SK-N-SH treated with all-trans-retinoic acid at 6 μM for 48 hours (cell line): Measurements from ENCODE around the gene LTBP1.

Experiments used
- ARNTL ChIP-seq: fragments of 450-650 bp; formaldehyde crosslinking; IDR thresholded peaks from 2 replicates; pipeline ENCODE4 v1.5.0; 2020; ENCODE audit warnings: low read depth, mild to moderate bottlenecking, moderate library complexity, borderline replicate concordance
- BACH2 ChIP-seq: fragments of 250-450 bp; sonication (Bioruptor Pico); IDR thresholded peaks from 2 replicates; pipeline ENCODE4 v1.9.0; 2021; ENCODE audit warnings: mild to moderate bottlenecking, borderline replicate concordance

DNA sequence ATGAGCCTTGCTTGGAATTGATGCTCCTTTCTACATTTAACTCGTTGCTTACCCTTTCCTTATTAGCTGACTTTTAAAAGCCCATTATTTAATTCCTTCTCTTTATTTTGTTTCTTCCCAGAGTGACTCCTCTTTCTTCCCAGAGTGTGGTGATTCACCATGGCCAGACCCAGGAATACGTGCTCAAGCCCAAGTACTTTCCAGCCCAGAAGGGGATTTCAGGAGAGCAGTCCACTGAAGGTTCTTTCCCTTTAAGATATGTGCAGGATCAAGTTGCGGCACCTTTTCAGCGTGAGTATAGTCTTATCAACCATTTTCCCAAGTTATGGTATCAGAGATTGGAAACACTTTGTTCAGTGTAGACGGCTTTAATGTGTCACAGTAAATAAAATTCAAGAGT lies 163.7 kb downstream of the LTBP1 start:
- no peak for TF ChIP-seq BACH2 (CRISPR knock-in tag)
- TF ChIP-seq ARNTL (CRISPR knock-in tag) = no peak
